Stimulated activated CD8-positive, alpha-beta memory T cell treated with anti-CD3 and anti-CD28 coated beads, Interleukin-7, amount 100 ng/mL, for 1 hour (primary cell): ENCODE measurements around the gene BRSK1.

ENCODE experiments used
- DNase-seq, 2 donors: peaks; one replicate each; pipeline ENCODE4 v3.0.0-alpha.2; 2020; ENCODE audit warnings: low read depth in 2 of 2

BRSK1 gene

DNA sequence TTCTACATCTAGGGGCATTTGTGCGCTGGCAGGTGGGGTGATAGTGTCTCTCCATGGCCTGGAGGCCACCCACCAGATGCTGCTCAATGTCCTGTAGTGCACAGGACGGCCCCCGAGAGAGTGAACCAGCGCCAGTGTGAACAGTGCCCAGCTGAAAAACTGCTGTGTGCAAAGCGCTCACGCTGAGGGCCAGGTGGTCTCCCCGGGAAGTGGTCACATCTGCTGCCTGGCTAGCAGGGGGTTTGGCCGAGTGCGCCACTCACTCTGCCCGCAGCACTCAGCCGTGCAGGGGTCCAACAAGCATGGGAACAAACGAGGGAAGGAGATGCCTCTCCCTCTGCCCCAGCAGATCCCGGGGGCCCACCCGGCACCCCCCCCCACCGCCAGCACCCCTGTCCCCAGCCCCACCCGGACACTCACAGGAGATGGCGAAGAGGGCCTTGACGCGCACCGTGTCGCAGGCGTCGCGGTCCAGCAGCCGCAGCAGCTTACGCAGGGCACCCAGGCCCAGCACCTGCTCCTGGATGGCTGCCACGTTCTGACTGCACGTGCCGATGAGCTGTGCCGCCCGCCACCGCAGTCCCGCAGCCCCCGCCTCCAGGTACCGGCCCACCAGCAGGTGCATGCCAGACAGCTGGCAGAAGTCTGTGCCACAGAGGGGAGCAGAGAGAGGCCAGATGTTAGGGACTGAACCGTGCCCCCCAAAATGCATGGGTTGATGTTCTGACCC is 9.7 kb upstream of the BRSK1 start:
- no peak for DNase-seq

DNA sequence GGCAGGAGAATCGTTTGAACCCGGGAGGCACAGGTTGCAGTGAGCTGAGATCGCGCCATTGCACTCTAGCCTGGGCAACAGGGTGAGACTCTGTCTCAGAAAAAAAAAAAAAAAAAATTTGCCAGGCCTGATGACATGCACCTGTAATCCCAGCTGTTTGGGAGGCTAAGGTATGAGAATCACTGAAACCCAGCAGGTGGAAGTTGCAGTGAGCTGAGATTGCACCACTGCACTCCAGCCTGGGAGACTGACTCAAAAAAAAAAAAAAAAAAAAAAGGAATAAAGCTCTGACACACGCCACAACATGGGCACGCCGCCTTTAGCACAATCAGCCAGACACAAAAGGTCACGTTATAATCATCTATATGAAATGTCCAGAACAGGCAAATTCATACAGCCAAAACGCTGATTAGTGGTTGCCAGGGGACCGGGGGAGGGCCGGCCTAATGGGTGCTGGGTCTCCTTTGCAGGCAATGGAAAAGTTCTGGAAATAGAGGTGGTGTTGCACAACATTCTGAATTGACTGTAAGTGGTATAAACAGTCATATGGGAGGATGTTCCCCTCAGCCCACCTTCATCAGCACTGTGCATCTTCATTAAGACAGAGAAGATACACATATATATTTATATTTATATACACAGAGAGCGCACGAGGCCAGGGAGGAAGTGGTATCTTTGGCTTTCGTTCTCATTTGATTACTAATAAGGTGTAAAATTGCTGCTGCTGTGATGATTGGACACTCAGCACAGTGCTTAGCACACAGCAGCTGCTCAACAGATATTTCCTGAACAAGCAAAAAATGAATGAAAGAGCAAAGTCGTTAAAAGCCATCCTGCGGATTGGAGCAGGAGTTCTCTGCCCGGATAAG is 7.7 kb upstream of the BRSK1 start:
- DNase-seq, result no peak

DNA sequence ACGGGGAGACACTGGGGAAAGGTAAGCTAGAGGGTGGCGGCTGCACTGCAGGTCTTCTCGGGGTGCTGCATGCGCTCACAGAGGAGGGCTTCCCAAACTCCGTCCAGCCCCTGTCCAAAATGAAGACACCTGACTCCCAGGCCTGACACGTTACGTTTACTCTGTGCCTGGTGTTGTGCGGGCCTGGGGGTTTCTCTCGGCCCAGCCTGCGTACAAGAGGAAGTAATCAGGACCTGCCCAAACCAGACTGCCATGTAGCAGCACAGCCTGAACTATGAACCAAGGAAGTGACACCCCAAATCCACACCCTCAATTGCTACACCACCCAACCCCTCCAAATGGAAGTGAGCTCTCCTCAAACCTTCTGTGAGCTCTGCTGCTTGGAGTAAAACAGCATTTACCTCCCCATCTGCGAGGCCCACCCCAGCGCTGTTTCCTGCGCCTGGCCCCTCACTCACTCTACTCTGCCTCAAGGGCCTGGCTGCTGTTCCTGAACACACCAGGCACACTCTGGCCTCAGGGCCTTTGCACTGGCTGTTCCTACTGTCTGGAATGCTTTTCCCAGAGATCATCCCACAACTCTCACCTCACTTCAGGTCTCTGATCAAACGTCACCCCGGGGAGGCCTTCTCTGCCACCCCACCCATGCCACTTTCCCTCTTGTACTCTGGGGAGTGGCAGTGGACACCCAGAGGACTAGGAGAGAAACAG is 6.9 kb upstream of the BRSK1 start:
- no peak for DNase-seq

DNA sequence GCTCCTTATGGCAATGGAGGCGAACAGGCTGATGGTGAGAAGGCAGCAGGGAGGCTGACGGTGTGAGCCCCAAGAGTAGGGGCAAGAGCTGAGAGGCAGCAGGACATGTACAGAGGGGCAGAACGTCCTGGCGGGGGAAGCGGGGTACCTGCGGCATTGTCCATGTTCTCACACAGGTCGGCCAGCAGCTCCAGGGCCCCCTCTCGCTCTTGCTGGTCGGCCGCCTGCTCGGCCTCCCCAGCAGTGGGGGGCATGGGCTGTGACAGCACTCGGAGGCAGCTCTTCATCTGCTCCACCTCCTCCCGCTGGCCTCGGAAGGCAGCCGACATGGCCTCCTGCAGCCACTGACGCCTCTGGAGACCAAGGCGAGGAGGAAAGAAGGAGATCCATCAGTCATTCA is 6.3 kb upstream of the BRSK1 start:
- DNase-seq, result no peak

DNA sequence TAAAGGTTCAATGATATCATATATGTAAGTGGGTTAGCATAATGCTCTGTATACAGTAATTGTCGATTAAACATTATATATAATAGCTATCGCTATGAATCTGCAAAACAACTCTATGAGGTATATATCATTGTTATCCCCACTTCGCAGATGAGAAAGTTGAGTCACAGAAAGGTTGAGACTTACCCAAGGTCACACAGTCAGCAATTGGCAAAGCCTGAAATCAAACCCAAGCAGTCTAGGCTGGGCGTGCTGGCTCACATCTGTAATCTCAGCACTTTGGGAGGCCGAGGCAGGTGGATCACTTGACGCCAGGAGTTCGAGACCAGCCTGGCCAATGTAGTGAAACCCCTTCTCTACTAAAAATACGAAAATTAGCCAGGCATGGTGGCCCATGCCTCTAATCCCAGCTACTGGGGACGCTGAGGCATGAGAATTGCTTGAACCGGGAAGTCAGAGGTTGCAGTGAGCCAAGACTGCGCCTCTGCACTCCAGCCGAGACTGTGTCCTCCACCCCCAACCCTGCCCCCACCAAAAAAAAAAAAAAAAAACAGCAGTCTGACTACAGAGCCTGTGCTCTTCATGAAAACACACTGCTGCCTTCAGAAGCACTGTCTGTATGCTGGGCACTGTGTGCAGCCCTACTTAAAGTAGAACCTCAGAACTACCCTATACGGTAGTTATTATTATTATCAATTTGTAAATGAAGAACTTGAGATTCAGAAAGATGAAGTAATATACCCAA is 5.2 kb upstream of the BRSK1 start:
- DNase-seq, result no peak

DNA sequence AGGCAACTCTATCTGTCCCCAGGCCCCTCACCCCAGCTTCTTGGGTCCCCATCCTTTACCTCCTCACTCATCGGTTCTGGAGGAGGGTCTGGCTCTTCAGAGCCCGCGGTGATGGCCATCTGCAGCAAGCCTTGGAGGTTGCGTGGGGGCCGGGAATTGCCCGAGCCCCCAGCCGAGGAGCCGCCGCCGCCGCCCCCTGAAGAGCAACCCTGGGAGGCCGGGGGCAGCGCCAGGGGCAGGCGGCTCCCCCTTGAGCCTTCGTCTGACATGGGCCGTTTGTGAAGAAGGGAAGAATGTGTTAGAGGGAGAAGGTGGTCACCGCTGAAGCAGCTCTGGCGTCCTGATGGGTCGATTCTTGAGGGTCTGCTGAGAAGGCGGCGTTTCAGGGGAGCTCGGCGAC is 4.5 kb upstream of the BRSK1 start:
- no peak for DNase-seq

DNA sequence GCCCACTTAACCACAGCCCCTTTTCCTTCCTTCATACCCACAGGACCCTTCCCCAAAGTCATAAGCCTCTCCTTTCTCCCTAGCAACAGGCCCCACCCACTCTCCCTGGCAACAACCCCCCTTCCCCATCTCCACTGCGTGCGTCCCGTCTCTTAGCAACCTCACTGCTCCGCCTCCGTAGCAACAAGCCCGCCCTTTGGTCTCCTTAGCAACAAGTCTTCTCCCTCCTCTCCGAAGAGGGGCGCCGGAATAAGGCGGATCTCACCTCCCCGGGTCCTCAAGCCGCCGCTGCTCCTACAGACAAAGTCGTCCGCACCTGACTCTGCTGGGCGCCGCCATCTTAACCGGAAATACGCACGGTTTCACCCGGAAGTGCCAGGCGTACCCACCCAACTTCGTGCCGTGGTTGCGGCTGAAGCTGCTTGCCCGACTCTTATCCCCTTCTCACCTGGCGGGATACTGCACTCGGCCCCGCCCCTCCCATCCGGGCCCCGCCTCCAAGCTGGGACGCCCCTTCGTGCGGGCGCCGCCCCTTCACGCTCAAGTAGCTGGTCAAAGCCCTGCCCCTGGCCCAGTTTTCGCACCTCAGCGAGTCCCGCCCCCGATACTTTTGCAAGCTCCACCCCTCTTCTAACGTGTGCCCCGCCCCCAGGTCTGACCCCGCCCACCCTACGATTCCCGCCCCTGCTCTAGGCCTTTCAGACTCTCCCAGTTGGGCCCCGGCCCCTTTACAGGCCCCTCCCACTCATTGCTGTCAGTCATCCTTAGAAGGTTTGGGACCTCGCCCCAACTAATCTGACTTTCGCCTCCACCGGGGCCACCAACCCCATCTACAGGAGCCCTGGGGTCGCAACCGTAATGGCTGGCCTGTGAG is 3.8 kb upstream of the BRSK1 start, which contains the start of gene HSPBP1:
Gene HSPBP1, minus strand, starts transcription at position 341 of the 874 bp plus-strand sequence. CDS start 502 bp downstream, outside the sequence.
- DNase-seq, result peak; percentile 81 to 82

DNA sequence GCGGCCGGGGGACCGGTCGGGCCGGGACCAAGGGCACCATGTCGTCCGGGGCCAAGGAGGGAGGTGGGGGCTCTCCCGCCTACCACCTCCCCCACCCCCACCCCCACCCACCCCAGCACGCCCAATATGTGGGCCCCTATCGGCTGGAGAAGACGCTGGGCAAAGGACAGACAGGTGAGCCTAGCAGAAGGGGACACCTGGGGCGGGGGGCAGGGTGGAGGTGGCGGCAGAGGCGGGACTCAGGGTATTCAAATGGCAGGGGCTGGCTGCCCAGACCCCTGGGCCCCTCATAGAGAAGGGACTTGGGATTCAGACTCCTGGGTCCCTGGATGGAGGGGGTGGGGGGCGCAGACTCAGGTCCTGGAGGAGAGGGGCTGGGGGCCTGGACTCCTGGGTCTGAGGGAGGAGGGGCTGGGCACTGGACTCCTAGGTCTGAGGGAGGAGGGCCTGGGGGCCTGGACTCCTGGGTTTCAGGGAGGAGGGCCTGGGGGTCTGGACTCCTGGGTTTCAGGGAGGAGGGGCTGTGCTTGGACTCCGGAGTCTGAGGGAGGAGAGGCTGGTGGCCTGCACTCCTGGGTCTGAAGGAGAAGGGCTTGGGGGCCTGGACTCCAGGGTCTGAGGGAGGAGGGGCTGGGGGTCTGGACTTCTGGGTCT is 735 bp downstream of the BRSK1 start:
- no peak for DNase-seq

DNA sequence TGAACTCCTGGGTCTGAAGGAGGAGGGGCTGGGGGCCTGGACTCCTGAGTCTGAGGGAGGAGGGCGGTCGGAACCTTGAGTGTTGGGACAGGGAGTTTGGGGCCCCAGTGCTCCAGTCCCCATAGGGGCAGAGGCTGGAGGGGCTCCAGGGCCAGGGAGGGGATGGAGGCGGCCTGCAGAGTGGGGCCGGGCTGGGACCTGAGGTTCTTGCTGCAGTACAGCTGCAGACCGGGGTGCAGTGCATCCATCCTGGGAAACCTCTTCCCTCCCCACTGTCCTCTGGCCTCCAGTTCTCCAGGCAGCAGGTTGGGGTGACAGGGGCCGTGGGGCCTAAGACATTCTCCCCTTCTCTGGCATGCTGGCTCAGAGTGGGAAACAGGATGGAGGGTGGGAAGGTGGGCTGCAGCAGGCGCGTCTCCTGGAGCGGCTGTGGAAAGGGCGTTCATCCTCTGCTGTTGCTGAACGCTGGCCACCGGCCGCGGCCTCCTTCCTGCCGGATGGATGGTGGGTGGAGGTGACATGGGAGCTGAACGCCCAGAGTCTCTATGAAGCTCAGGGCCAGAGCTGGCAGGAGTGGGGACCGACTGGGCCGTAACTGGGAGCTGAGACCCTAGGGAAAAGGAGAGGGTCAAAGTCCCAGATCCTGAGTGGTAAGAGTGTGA is 1.6 kb downstream of the BRSK1 start:
- no peak for DNase-seq

DNA sequence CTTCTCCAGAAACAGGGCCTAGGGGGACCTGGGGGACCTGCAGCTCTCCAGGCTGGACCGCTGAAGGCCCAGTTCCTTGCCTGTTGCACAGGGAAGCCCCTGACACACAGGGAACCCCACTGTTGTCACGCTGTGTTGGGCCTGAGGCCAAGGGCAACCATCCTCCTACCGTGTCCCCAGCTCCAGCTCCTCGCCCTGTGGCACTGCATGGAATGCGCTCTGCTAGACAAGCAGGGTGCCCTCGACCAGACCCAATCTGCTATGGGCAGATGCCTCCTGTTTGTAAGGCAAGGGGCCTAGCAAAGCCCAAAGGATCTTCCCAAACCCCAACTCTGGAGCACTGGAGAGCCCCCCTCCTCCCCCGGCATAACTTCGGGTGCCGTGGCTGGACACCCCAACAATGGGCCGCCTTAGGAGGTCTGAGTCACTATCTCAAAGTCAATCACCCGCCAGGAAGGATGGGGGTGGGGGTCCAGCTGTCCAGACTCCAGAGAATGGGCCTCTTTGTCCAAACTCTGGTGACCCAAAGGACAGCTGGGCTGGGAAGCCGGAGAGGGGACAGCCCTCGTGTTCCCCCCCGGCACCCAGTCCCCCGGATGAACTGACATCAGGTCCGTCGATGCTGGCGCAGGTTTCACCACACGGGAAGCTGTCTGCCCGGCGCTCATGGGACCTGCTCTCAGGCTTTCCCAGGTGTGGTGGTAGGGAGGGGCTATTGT is 3.7 kb downstream of the BRSK1 start:
- DNase-seq, result no peak

DNA sequence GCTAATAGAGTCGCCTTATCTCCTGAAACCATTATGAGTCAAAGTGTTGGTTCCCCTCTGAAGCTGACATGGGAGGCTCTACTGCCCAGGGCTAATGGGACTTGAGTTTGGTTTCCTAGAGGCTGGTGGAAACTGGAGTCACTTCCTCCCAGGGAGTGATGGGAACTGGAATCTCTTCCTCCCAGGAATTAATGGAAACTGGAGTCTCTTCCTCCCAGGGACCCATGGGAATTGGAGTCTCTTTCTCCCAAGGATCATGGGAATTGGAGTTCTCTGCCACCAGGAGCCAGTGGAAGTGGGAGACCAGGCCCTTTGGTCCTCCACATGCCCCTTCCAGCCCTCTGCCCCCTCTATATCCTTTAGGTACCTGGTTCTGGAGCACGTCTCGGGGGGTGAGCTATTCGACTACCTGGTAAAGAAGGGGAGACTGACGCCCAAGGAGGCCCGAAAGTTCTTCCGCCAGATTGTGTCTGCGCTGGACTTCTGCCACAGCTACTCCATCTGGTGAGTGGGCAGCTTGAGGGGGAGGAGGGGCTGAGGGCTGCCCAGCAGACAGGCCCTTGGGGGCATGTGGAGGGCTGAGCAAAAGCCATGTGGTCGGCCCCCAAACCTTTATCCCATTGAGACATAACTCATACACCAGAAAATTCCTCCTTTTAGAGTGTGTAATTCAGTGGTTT is 5.5 kb downstream of the BRSK1 start:
- no peak for DNase-seq

DNA sequence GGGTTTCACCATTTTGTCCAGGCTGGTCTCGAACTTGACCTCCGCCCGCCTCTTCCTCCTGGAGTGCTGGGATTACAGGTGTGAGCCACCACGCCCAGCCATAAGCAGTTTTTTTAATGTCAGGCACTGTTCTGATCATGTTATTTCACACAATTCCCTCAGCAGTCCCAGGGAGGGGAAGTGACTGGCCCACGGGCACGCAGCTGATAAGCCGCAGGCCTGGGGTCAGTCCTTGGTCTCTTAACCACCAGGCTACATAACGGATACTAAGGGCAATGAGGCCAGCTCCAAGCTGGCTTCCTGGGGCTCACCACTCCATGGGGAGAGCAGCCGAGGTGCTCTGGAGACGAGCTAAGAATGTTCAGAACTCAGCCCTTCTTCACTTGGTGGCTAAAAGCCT is 13.5 kb downstream of the BRSK1 start:
- no peak for DNase-seq

DNA sequence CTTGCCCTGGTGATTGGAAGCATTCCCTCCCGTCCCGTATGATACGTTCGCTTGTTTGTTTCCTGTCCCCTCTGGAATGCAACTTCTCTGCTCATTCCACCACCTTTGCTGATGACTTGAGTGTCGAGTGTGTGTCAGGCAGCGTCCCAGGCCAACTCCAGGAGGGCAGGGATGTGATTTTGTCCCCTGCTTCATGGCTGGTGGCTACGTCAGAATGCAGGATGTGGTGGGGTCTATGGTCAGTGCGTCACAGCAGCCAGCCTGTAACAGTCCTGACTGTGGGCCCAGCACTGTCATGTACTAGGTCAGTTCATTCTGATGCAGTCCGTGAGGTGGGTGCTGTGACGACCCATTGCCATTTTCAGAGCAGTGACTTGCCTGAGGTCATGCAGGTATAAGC is 16.2 kb downstream of the BRSK1 start:
- DNase-seq, result no peak

DNA sequence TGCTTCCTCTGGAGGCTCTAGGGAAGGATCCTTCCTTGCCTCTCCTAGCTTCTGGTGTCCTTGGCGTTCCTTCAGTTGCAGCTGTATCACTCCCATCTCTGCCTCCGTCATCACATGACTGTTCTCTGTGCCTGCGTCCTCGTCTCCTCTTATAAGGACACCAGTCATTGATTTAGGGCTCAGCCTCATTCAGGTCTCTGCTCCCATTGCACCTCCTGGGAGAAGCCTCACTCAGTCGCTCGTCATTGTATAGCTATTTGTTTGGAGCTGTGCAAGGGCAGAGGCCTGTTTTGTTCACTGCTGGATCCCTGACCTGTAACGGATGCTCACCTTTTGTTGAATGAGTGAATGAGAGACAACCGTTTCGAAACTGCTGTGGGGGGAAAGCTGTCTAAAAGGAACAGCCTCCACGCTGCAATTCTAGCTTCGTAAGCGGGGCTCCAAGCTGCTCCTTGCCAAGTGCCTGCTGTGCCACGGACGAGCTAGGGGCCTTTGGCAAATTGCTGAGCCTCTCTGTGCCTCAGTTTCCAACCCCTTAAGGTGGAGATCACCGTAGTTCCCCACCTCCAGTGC is 17.2 kb downstream of the BRSK1 start:
- no peak for DNase-seq

DNA sequence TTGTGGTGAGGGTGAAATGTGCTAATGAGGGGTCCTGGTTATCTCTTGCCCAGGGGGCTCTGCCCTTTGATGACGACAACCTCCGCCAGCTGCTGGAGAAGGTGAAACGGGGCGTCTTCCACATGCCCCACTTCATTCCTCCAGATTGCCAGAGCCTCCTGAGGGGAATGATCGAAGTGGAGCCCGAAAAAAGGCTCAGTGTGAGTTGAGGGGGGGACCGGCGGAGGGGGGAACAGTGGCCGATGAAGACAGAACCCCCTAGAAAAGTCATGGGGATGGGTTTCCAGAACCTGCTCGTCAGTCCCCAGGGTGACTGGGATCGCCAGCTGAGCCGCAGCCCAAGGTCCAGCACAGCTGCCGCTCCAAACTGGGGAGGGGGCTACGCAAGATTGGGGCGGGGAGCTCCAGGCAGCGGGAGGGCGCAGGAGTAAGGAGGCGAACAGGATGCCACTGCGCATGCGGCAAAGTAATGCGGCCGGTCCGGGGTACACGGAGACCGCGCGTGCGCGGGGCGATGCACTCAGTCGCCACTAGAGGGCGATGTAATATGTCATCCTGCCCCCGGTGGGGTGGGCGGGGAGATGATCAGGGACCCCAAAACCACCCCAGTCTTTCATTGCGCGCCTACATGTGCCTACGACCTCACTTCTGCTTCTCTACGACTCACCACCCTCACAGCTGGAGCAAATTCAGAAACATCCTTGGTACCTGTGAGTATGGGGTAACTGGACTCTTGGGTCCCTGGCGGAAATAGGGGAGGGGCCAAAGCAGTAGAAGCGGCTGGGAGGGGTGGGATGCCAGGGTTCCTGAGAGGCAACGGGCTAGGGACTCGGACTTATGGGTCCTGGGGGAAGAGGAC is 17.9 kb downstream of the BRSK1 start:
- peak; percentile 95 to 97 for DNase-seq

DNA sequence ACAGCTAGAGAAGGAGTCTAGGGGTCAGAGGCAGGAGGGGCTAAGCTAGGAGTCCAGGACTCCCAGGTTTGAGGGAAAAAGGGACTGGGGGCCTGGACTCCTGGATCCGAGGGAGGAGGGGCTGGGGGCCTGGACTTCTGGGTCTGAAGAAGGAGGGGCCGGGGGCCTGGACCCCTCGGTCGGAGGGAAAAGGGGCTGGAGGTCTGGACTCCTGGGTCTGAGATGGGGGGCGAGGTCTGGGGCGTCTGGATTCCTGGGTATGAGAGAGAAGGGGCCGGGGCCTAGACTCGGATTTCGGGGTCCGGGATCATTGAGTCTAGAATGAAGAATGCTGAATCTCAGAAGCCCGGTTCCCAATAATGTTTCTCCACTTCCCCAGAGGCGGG is 18.5 kb downstream of the BRSK1 start:
- no peak for DNase-seq

DNA sequence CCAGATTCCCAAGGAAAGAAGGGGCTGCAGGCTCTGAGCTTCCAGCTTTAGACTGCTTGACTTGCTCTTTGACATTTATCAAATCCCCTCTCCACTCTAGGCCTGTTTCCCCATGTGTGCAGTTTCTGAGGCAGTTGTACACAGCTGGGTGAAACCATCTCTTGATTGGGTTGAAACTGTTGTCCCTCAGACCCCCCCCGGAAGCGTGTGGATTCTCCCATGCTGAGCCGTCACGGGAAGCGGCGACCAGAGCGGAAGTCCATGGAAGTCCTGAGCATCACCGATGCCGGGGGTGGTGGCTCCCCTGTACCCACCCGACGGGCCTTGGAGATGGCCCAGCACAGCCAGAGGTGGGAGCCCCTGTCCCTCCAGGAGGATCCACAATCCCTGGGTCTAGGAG is 19.7 kb downstream of the BRSK1 start:
- no peak for DNase-seq
